Subcutaneous adipose tissue (tissue), 4 donors: ENCODE measurements around the gene SLC25A21. TPM values are rescaled to one million over a fixed set of nuclear protein-coding genes. Genes with fewer than 3 reads are reported as not detected.

ENCODE experiments used
- total RNA-seq, 4 donors: library from RNA; depleted of rRNA; stranded (reverse); fragments of >200 nt; gene quantifications; one replicate each; pipeline ENCODE4 v1.1.0, GENCODE V29; 2016
- TF ChIP-seq, protein P1 (sequence below): fragments of 450-650 bp; IDR thresholded peaks from one replicate; pipeline ENCODE4 v1.5.1; 2016; ENCODE audit warnings: low read depth, mild to moderate bottlenecking, control low read depth, antibody characterized with exemption, moderate library complexity

SLC25A21 gene
- total RNA-seq, 4 donors from 2014 or later = 0.98 to 1.1 TPM; not detected in 2

GRCh38 chr14:36741858-36742257 is 430.5 kb downstream of the SLC25A21 start:
- TF ChIP-seq, protein P1, sequence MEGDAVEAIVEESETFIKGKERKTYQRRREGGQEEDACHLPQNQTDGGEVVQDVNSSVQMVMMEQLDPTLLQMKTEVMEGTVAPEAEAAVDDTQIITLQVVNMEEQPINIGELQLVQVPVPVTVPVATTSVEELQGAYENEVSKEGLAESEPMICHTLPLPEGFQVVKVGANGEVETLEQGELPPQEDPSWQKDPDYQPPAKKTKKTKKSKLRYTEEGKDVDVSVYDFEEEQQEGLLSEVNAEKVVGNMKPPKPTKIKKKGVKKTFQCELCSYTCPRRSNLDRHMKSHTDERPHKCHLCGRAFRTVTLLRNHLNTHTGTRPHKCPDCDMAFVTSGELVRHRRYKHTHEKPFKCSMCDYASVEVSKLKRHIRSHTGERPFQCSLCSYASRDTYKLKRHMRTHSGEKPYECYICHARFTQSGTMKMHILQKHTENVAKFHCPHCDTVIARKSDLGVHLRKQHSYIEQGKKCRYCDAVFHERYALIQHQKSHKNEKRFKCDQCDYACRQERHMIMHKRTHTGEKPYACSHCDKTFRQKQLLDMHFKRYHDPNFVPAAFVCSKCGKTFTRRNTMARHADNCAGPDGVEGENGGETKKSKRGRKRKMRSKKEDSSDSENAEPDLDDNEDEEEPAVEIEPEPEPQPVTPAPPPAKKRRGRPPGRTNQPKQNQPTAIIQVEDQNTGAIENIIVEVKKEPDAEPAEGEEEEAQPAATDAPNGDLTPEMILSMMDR = no peak

- TF ChIP-seq, protein P1 = no peak
These were observed 434.1 kb downstream of the SLC25A21 start for GRCh38 chr14:36738269-36738668.

DNA sequence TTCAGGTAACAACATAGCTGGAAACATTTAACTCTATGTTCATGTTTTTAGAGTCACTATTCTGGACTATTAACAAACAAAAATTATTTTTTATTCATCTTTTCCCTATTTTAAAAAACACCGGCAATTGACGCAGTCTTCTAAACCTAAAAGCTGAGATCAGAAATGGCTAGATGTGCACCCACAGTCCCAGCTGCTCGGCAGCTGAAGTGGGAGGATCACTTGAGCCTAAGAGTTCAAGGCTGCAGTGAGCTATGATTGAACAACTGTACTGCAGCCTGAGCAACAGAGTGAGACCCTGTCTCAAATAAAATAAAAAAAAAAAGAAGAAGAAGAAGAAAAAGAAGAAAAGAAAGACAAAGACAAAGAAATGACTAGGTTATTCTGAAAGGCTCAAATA is 446.3 kb downstream of the SLC25A21 start:
- TF ChIP-seq, protein P1 = no peak

DNA sequence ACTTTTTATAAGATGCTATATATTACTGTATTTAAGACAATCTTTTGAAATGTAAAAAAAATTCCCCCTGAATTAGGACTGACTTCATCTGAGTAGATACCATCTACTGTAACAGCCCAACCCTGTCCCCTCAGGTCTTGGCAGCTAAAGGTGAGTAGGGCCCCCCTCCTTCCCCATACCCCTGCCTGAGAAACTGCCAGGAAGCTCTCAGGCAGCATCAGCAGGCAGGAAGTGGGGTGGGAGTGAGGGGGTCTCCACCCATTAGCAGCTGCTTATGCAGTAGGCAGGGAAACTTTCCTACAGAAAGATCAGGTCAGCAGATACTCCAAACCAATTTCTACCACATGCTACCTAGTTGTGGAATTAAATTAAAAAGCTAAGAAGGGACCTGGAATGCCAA is 448.2 kb downstream of the SLC25A21 start:
- TF ChIP-seq, protein P1 = no peak

GRCh38 chr14:36723530-36723929 is 448.9 kb downstream of the SLC25A21 start:
- TF ChIP-seq, protein P1 = no peak

DNA sequence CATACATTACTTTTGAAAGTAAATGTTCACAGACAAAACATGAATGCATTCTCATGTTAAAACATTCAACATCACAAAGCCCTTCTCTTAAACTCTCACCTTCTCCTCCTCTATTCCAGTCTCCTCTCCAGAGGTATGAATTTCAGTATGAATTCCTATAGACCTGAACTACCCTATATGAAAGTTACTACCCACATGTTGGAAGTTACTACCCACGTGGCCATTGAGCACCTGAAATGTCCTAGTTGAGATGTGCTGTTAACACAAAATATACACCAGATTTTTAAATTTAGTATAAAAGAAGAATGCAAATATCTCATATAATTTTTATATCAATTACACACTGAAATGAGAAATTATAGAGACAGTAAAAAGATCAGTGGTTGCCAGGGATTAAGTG is 450.5 kb downstream of the SLC25A21 start:
- TF ChIP-seq, protein P1 = no peak

DNA sequence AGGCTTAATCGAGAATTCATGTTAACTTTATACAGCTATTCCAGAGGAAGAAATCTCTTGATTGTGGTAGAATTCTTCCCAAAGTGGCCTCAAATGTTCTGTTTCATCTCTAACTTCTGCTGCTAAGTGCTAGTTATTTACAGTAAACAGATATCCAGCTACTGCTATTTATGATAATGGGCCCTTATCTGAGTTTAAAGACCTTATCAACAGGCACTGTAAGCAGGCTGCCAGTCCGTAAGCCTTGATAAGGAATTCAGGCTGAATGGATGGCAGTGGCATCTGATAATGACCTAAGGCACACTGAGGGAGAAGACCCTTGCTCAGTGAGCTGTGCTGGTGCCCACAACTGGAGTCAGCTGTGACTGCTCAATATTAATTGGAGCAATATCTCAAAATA is 451.7 kb downstream of the SLC25A21 start:
- TF ChIP-seq, protein P1 = no peak
